Thymus (tissue), 2 donors: ENCODE results near the gene C17orf100. TPM values are rescaled to one million over a fixed set of nuclear protein-coding genes. Genes with fewer than 3 reads are reported as not detected.

ENCODE experiments used
- polyA plus RNA-seq: library from polyadenylated mRNA; stranded (reverse); fragments of 200-250 nt; gene quantifications from one replicate; pipeline ENCODE4 v1.2.3, GENCODE V29; 2013
- total RNA-seq: library from RNA; stranded (reverse); fragments of 120-200 nt; gene quantifications from one replicate; pipeline ENCODE4 v1.2.4, GENCODE V29; 2013
- donor health status: healthy.

C17orf100 gene
- total and polyA plus RNA-seq, 2 donors: 0.90 to 5.2 TPM

Other genes with a start within 250 kb of the C17orf100 start
- 0.05 TPM for gene AIPL1, start 216.6 kb upstream of the C17orf100 start, total RNA-seq
- gene AIPL1, start 216.6 kb upstream of the C17orf100 start, polyA plus RNA-seq: 0.14 TPM
- gene PIMREG, start 207.3 kb upstream of the C17orf100 start, total RNA-seq: 15.1 TPM
- 1.8 TPM for gene PIMREG, start 207.3 kb upstream of the C17orf100 start, polyA plus RNA-seq
- gene PITPNM3, start 95.2 kb upstream of the C17orf100 start, total RNA-seq: 0.33 TPM
- 0.52 TPM for gene PITPNM3, start 95.2 kb upstream of the C17orf100 start, polyA plus RNA-seq
- gene KIAA0753, start 11.1 kb upstream of the C17orf100 start, total RNA-seq: 11.8 TPM
- gene KIAA0753, start 11.1 kb upstream of the C17orf100 start, polyA plus RNA-seq: 10.8 TPM
- 127 TPM for gene TXNDC17, start 10.7 kb upstream of the C17orf100 start, total RNA-seq
- gene TXNDC17, start 10.7 kb upstream of the C17orf100 start, polyA plus RNA-seq: 117 TPM
- gene MED31, start 157 bp upstream of the C17orf100 start, total RNA-seq: 19.7 TPM
- 29.4 TPM for gene MED31, start 157 bp upstream of the C17orf100 start, polyA plus RNA-seq
- gene SLC13A5, start 61.6 kb downstream of the C17orf100 start, total RNA-seq: 0.05 TPM
- 0.14 TPM for gene SLC13A5, start 61.6 kb downstream of the C17orf100 start, polyA plus RNA-seq
- 41.1 TPM for gene XAF1, start 104.3 kb downstream of the C17orf100 start, total RNA-seq
- 73.2 TPM for gene XAF1, start 104.3 kb downstream of the C17orf100 start, polyA plus RNA-seq
- gene FBXO39, start 124.5 kb downstream of the C17orf100 start, total RNA-seq: 0.09 TPM
- 1.0 TPM for gene FBXO39, start 124.5 kb downstream of the C17orf100 start, polyA plus RNA-seq
- gene TEKT1, start 180.0 kb downstream of the C17orf100 start, total RNA-seq: 0.05 TPM
- 0.25 TPM for gene TEKT1, start 180.0 kb downstream of the C17orf100 start, polyA plus RNA-seq